ENCODE data around the gene TBL2.
"Not testable (repeated sequence)": the region's sequence is repeated elsewhere in the genome, so short reads cannot be mapped to it uniquely, and the experiment has no call there.

TBL2 gene

DNA sequence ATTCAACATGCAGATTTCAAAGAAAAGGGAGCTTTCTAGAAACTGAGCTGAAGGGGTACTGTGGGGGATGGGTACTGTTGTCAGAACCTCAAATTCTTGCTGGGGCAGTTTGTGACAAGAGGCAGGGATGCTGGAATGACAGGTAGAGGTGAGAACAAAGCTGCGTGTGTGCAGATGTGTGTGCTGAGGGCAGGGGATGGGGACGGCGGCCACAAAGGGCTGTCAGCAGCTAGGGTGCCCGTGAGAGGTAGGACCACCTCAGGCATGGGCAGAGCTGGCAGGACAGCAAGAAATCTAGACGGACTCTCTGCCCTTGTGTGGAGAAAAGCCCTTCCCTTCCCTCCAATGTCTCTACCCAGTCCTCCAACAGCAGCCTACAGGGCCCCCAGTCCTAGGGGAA lies 41.9 kb downstream of the TBL2 start:
- DNase-seq (ENCODE audit: low read depth in 1 of 2, low spot score in 1 of 2), result no peak

DNA sequence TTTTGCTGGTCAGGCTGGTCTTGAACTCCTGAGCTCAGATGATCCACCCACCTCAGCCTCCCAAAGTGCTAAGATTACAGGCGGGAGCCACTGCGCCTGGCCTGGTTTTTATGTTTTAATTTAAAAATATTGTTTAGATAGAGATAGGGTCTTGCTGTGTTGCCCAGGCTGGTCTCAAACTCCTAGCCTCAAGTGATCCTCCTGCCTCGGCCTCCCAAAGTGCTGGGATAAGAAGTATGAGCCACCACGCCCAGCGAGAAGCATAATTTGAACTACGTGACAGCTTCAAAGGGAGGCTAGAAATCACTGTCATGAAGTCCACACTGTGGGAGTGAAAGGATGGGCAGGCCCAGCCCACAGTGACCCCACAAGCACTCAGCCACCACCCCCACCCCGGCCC lies 42.5 kb downstream of the TBL2 start:
- not testable (repeated sequence) for DNase-seq (ENCODE audit: low read depth in 1 of 2, low spot score in 1 of 2)

GRCh38 chr7:73533742-73534141 lies 44.6 kb downstream of the TBL2 start:
- DNase-seq (ENCODE audit: low read depth in 1 of 2, low spot score in 1 of 2), result no peak

- no peak for DNase-seq (ENCODE audit: low read depth in 1 of 2, low spot score in 1 of 2)
Measured at GRCh38 chr7:73532224-73532623, 46.2 kb downstream of the TBL2 start.

DNA sequence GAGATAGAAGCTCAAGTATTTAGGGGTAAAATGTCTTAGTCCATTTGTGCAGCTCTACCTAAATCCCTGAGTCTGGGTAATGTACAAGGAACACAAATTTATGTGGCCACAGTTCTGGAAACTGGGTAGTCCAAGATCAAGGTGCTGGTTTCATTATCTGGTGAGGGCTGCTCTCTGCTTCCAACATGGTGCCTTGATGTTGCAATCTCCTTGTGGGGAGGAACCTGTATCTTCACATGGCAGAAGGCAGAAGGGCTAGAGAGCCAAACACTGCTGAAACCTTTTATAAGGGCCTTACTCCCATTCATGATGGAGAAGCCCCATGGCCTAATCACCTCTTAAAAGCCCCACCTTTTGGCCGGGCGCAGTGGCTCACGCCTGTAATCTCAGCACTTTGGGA lies 47.6 kb downstream of the TBL2 start:
- no peak for DNase-seq (ENCODE audit: low read depth in 1 of 2, low spot score in 1 of 2)

GRCh38 chr7:73526896-73527821 lies 51.2 kb downstream of the TBL2 start:
- no peak for DNase-seq (ENCODE audit: low read depth in 1 of 2, low spot score in 1 of 2)

GRCh38 chr7:73526158-73526494 lies 52.3 kb downstream of the TBL2 start:
- not testable (repeated sequence) for DNase-seq (ENCODE audit: low read depth in 1 of 2, low spot score in 1 of 2)

DNA sequence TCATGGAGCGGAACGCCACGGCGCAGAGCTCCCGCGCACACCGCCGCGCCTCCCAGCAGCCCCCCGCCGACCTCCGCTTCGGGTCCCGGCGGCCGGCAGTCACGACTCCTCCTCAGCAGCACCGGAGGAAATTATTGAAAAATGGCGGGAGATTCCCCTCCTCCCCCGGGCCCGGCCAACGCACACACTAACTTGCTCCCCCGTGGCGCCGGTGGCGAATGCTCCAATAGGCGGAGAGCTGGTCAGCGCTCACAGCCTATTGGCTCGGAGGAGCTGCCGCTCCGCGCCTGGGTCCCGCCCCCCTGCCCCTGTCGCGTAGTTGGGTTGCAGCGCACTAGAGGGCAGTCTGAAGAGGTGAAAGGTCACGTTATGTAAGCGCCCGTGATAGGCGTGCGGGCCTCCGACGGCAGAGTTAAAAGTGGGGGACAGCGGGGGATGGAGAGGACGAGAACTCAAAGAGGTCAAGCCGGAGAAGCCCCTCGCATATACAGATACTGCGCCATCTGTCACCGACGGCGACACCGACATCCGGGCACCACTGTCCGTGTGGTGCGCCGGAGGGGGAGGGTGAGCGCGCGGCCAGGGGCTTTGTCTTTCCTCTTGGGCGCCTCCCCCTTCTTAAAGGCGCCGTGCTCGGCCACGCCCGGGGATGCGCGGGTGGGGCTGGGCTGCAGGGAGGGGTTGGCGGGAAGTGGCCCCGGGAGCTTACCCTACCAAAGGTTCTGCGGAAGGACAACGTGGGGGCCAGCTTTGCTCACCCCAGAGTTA lies 56.1 kb downstream of the TBL2 start, which contains the start of gene BAZ1B:
Gene BAZ1B, minus strand, starts transcription at position 189 of the 768 bp plus-strand sequence. CDS start 360 bp downstream, outside the sequence.
- peak; percentile 92 to 96 for DNase-seq (ENCODE audit: low read depth in 1 of 2, low spot score in 1 of 2)

- DNase-seq (ENCODE audit: low read depth in 1 of 2, low spot score in 1 of 2), result no peak
Measured at GRCh38 chr7:73521636-73522104, 56.7 kb downstream of the TBL2 start.

- DNase-seq (ENCODE audit: low read depth in 1 of 2, low spot score in 1 of 2), result no peak
Measured at GRCh38 chr7:73520673-73521635, 57.4 kb downstream of the TBL2 start.

DNA sequence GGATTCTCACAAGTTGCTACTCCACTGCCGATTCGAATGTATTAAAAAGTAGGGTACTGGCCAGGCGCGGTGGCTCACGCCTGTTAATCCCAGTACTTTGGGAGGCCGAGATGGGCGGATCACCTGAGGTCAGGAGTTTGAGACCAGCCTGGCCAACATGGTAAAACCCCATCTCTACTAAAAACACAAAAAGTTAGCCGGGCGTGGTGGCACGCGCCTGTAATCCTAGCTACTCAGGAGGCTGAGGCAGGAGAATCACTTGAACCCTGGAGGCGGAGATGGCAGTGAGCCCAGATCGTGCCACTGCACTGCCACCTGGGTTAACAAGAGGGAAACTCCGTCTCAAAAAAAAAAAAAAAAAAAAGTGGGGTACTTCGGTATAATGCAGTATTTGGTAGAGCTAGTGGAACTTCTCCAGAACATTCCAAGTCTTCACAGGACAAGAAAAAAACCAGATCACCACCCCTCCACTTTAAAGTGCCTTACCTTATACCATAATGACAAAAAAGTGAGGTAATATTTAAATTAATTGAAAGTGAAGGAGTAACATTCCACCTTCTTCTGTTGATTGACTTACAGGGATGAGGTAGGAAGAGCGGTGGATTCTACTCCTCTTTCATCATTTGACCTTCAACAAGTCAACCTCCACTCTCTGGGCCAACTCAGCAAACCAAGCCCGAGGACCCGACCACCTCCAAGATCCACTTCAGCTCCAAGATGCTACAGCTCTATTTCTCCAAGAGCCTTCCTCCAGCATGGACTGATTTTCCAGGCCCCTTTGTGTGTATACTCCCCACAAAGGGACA lies 58.3 kb downstream of the TBL2 start:
- DNase-seq (ENCODE audit: low read depth in 1 of 2, low spot score in 1 of 2), result no peak

GRCh38 chr7:73518470-73518869 lies 59.9 kb downstream of the TBL2 start:
- DNase-seq (ENCODE audit: low read depth in 1 of 2, low spot score in 1 of 2), result no peak

Data from activated CD4-positive, alpha-beta T cell treated with anti-CD3 and anti-CD28 coated beads, Interleukin-2, amount 50 U/mL, for 24 hours (primary cell).